ENCODE measurements around the gene NSL1. TPM values are rescaled to one million over a fixed set of nuclear protein-coding genes. Genes with fewer than 3 reads are reported as not detected.
"Not testable (repeated sequence)": the region's sequence is repeated elsewhere in the genome, so short reads cannot be mapped to it uniquely, and the experiment has no call there.

The NSL1 gene, protein sequence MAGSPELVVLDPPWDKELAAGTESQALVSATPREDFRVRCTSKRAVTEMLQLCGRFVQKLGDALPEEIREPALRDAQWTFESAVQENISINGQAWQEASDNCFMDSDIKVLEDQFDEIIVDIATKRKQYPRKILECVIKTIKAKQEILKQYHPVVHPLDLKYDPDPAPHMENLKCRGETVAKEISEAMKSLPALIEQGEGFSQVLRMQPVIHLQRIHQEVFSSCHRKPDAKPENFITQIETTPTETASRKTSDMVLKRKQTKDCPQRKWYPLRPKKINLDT
- total RNA-seq (2014; rRNA removed; shearing (Covaris generic)): 30.7 and 34.9 TPM in 2 replicates
- polyA plus RNA-seq (2016; fragmentation: Nextera tagmentation; extraction: Ambion mirVana): 32.0 and 38.0 TPM in 2 replicates

DNA sequence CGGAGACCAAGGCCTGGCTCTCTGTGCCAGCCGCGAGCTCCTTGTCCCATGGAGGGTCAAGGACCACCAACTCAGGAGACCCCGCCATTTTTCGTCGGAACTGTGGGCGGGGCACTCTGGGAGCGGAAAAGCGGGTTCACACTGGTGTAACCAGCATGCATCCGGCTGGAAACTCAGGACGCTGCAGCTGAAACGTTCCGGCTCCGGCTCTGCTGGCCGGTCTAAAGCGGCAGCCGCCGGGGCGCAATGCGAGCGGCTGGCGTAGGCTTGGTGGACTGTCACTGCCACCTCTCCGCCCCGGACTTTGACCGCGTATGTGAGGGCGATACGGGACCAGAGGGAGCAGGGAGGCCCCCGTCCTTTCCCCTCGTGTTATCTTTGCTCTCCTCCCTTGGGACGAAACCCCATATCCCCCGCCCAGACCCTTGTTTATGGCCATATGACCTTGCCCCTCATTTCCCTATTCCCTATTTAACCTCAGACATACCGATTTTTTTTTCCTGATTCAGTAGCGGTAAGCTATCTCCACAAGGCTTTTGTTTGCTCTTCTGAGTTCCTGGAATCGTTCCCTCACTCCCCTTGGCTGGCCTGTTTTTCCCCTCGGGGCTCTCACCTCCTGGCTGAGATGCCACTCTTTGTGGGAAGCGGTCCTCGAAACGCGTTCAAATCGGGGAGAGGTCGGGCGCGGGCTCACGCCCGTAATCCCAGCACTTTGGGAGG lies at the start of gene NSL1, which contains the start of gene TATDN3:
Gene NSL1 (minus strand): TSS at position 102 of the 720 bp plus-strand sequence. CDS start 14 bp downstream, at position 88.
Gene TATDN3 (plus strand): TSS at position 219 of the 720 bp plus-strand sequence. CDS start 28 bp downstream, at position 247.
- no peaks in the 10 kb centered on the region for H3K36me3 ChIP-seq (ENCODE audit: low read depth)
- 1% methylated on average over 40 to 46 of the region's 46 CpGs for WGBS, 2 experiments (ENCODE audit: low coverage in 1 of 2, low lambda C conversion rate in 2 of 2, missing lambda C conversion rate in 2 of 2)
- H3K27me3 ChIP-seq (replicated peaks; ENCODE audit: insufficient read depth): no peaks in the 10 kb centered on the region
- peaks cover 32% of the 10 kb centered on the region for H3K79me2 ChIP-seq (ENCODE audit: insufficient read depth)
- peak within 1 kb of the TSS; percentile 82 for H3K4me3 ChIP-seq
- H3K9me2 ChIP-seq (ENCODE audit: insufficient read depth): no peaks in the 10 kb centered on the region
- peak within 1 kb of the TSS; percentile 97 for H2AFZ ChIP-seq
- no peak for TF ChIP-seq EZH2phosphoT487 (IDR thresholded peaks at IDR 0.05; ENCODE audit: insufficient read depth, low read depth)
- no peak for TF ChIP-seq EZH2 (IDR thresholded peaks at IDR 0.05; ENCODE audit: insufficient read depth, poor library complexity, severe bottlenecking)
- H4K20me1 ChIP-seq (ENCODE audit: insufficient read depth): no peaks in the 10 kb centered on the region
- DNase-seq: peak; percentile 90
- in situ Hi-C loops (cut with MboI): no loop called here
- H3K9ac ChIP-seq: peak within 1 kb of the TSS; percentile 98
- H3K9me3 ChIP-seq (ENCODE audit: low read depth): no peaks in the 10 kb centered on the region
- peaks cover 5% of the 10 kb centered on the region; the same call in 1 of the 2 replicates for H3F3A ChIP-seq (ENCODE audit: insufficient read depth)
- H3K27ac ChIP-seq: peak within 1 kb of the TSS; percentile 87
- peaks cover 8% of the 10 kb centered on the region; the same call in 1 of the 2 replicates for H3K4me1 ChIP-seq (ENCODE audit: insufficient read depth)
- H3K4me2 ChIP-seq (ENCODE audit: unreplicated experiment): peak within 1 kb of the TSS; percentile 98

DNA sequence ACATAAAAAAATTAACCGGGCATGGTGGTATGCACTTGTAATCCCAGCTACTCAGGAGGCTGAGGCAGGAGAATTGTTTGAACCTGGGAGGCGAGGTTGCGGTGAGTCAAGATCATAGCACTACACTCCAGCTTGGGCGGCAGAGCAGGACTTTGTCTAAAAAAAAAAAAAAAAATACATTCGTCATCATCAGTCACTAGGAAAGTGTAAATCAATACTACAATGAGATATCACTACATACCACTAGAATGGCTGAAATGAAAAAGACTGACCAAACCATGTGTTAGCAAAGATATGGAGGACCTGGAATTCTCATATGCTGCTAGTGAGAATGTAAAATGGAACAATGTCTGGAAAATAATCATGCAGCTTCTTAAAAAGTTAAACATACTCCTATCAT lies 46.6 kb upstream of the NSL1 start:
- Histone ChIP-seq H3K36me3 (ENCODE audit: low read depth) (no peaks in the 10 kb centered on the region), H3K4me2 (ENCODE audit: unreplicated experiment) (no peak overlapping the region), H3K9me3 (ENCODE audit: low read depth) (no peaks in the 10 kb centered on the region), H4K20me1 (ENCODE audit: insufficient read depth) (no peaks in the 10 kb centered on the region), H3K9me2 (ENCODE audit: insufficient read depth) (no peaks in the 10 kb centered on the region), H3F3A (ENCODE audit: insufficient read depth) (no peaks in the 10 kb centered on the region), H3K27ac (no peak overlapping the region), H2AFZ (no peak overlapping the region), H3K79me2 (ENCODE audit: insufficient read depth) (no peaks in the 10 kb centered on the region), H3K9ac (no peak overlapping the region), H3K4me3 (no peak overlapping the region), H3K27me3 (replicated peaks; ENCODE audit: insufficient read depth) (no peaks in the 10 kb centered on the region), H3K4me1 (ENCODE audit: insufficient read depth) (no peaks in the 10 kb centered on the region)
- TF ChIP-seq EZH2phosphoT487 (IDR thresholded peaks at IDR 0.05; ENCODE audit: insufficient read depth, low read depth): no peak
- TF ChIP-seq EZH2 (IDR thresholded peaks at IDR 0.05; ENCODE audit: insufficient read depth, poor library complexity, severe bottlenecking): no peak
- WGBS, 2 experiments (ENCODE audit: low coverage in 1 of 2, low lambda C conversion rate in 2 of 2, missing lambda C conversion rate in 2 of 2): 79 to 86% methylated on average over 2 to 5 of the region's 5 CpGs
- DNase-seq: no peak
- in situ Hi-C loops (cut with MboI): no loop called here

DNA sequence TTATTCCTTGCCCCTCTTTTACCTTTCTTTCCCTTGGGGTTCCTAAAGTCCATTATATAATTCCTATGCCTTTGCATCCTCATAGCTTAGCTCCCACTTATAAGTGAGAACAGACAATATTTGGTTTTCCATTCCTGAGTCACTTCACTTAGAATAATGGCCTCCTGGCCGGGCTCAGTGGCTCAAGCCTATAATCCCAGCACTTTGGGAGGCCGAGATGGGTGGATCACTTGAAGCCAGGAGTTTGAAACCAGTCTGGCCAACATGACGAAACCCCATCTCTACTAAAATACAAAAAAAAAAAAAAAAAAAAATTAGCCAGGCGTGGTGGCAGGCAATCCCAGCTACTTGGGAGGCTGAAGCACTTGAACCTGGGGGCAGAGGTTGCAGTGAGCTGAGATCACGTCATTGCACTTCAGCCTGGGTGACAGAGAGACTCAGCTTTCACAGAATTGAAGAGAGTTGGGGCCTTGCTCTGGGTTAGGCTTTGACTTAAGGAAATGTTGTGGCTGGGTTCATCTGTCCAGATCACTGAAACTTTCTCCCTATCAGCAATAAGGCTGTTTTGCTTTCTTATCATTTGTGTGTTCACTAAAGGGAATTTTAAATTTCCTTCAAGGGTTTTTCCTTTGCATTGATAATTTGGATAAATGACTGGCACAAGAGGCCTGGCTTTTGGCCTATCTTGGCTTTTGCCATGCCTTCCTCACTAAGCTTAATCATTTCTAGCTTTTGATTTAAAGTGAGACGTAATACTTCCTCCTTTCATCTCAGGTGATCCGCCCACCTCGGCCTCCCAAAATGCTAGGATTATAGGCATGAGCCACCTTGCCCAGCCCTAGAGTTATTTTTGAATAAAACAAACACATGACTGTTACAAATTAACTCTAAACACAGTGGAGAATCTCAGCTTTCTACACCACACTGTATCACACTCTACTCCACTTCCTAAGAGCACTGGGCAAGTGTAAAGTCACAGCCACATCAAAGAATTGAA lies 41.9 kb upstream of the NSL1 start:
- WGBS, 2 experiments (ENCODE audit: low coverage in 1 of 2, low lambda C conversion rate in 2 of 2, missing lambda C conversion rate in 2 of 2): 88 to 90% methylated on average over 6 to 8 of the region's 8 CpGs
- H3K27ac ChIP-seq; H3K4me1 ChIP-seq (ENCODE audit: insufficient read depth); H3K9ac ChIP-seq; H3K27me3 ChIP-seq (replicated peaks; ENCODE audit: insufficient read depth); H2AFZ ChIP-seq; H3K9me2 ChIP-seq (ENCODE audit: insufficient read depth); H3K36me3 ChIP-seq (ENCODE audit: low read depth); DNase-seq; H3K79me2 ChIP-seq (ENCODE audit: insufficient read depth); H3F3A ChIP-seq (ENCODE audit: insufficient read depth); H3K4me3 ChIP-seq; in situ Hi-C loops (cut with MboI); H3K4me2 ChIP-seq (ENCODE audit: unreplicated experiment); H4K20me1 ChIP-seq (ENCODE audit: insufficient read depth); H3K9me3 ChIP-seq (ENCODE audit: low read depth): not testable (repeated sequence)

DNA sequence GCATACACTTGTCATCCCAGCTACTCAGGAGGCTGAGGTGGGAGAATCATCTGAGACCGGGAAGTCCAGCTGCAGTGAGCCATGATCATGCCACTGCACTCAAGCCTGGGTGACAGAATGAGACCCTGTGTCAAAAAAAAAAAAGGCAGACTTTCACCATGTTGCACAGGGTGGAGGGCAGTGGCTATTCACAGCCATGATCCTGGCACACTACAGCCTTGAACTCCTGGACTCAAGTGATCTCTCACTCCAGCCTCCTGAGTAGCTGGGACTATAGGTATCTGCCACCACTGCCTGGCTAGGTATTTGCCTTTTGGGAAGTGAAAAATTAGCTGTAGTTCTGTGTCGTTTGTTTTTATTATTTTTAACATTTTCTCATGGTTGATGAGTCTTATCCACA lies 36.8 kb upstream of the NSL1 start:
- no peak overlapping the region for H2AFZ ChIP-seq
- 40 to 42% methylated on average over 2 of the region's 2 CpGs for WGBS, 2 experiments (ENCODE audit: low coverage in 1 of 2, low lambda C conversion rate in 2 of 2, missing lambda C conversion rate in 2 of 2)
- in situ Hi-C loops (cut with MboI): no loop called here

More for the DNA sequence above, 36.8 kb upstream of the NSL1 start:
- no peaks in the 10 kb centered on the region for H3K27me3 ChIP-seq (replicated peaks; ENCODE audit: insufficient read depth)
- no peak overlapping the region for H3K4me3 ChIP-seq
- H3K9me2 ChIP-seq (ENCODE audit: insufficient read depth): no peaks in the 10 kb centered on the region
- no peak overlapping the region for H3K4me2 ChIP-seq (ENCODE audit: unreplicated experiment)
- DNase-seq: no peak
- no peak overlapping the region for H3K9ac ChIP-seq
- no peaks in the 10 kb centered on the region for H3F3A ChIP-seq (ENCODE audit: insufficient read depth)
- H4K20me1 ChIP-seq (ENCODE audit: insufficient read depth): no peaks in the 10 kb centered on the region
- H3K27ac ChIP-seq: no peak overlapping the region
- no peaks in the 10 kb centered on the region for H3K4me1 ChIP-seq (ENCODE audit: insufficient read depth)
- no peak for TF ChIP-seq EZH2 (IDR thresholded peaks at IDR 0.05; ENCODE audit: insufficient read depth, poor library complexity, severe bottlenecking)
- H3K36me3 ChIP-seq (ENCODE audit: low read depth): no peaks in the 10 kb centered on the region
- H3K79me2 ChIP-seq (ENCODE audit: insufficient read depth): no peaks in the 10 kb centered on the region
- no peaks in the 10 kb centered on the region for H3K9me3 ChIP-seq (ENCODE audit: low read depth)

All from GM23248 (cell line).